NCI-H82 treated with DMSO at 0.1 percent for 48 hours (cell line): ENCODE measurements around the gene GOLGA1.

Source experiments
- DNase-seq: peaks from one replicate; lab custom pipeline; 2025; ENCODE audit not compliant: unreplicated experiment; lab: John Stamatoyannopoulos, UW

The GOLGA1 gene

DNA sequence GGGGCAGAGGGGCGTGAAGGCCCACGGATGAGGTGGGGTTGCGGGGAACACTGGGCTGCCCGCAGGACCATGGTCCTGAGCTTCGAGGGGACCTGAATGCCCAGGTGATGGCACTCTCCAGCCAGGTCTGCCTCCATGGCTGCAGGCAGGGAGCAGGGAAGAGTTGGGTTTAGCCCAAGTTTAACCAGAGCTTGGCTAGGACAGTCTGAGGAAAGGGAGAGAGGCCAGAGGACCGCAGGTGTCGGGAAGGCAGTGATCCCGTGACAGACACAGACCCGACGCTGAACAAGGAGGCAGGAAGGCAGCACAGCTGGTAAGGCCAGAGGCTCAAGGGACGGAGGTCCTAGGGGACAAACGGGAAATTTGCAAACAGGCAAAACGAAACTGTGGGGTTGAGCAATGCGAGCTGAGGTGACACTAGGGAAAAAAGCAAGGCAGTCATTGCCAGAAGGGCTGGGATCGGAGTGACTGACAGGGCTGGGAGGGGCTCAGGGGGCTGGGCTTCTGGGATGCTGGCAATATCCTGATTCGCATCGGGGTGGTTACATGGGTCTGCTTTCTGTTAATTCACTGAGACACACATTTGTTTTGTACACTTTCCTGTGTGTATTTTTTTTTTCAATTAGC lies 53.9 kb downstream of the GOLGA1 start:
- DNase-seq = no peak

DNA sequence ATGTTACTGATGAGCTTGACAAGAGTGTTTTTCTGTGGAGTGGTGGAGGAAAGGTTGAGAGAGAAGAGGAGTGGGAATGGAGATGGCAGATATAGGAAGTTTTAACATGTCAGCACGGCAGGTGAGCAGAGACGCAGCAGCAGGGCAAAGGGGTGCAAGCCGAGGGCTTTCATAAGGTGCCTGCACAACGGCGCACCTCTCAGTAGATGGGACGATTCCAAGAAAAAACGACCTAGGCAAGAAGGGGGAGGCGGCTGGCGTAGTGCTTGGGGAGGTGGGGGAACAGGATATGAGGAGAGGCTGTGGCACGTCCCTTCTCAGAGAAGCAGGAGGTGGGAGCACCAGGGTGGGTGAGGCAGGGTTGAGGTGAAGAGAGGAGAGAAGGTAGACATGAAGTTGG lies 54.4 kb downstream of the GOLGA1 start:
- no peak for DNase-seq

DNA sequence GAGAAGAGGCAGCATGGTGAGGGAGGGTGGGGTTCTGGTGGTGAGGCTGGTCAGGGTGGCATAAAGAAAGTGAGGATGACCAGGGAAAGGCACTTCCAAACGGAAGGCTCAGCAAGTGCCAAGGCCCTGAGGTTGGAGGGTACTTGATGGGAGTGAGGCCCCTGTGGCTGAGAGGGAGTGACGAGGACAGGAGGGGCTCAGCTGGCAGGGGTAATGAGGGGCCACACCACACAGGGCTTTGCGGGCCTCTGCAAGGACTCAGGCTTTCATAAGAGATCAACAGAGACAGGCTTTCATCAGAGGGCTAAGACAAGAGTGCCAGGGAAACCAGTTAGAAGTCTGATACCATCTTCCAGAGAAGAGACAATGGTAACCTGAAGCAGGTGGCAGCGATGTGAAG lies 55.3 kb downstream of the GOLGA1 start:
- no peak for DNase-seq

GRCh38 chr9:124884376-124884775 lies 56.5 kb downstream of the GOLGA1 start:
- no peak for DNase-seq

- no peak for DNase-seq
Measured at GRCh38 chr9:124882231-124882630, 58.7 kb downstream of the GOLGA1 start.

DNA sequence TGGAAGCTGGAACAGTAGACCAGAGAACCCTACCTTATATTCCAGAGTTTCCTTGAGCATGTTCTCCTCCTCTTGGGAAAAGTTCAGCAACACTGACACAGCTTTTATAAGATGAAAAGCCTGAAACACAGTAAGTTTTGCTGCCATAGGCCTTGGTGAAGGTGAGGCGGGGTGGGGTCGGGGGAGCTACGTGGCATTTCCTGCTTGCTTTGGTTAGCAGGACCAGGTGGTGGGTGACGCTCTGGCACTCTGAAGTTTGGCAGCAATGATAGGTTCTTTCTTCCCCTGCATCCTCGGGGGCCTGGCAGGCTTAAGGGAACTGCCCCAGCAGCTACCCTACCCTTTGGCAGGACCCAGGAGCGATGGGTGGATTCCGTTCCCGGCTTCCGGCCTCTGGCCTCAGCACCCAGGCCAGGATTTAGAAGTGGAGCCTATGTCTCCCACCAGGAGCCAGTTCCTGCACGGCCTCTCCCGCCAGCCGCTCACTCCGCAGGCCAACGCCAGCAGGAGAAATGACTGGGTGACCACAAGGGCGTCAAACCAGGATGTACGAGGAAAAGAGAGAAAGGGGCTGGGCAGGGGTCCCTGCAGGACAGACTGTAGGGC lies 59.6 kb downstream of the GOLGA1 start:
- DNase-seq = no peak

DNA sequence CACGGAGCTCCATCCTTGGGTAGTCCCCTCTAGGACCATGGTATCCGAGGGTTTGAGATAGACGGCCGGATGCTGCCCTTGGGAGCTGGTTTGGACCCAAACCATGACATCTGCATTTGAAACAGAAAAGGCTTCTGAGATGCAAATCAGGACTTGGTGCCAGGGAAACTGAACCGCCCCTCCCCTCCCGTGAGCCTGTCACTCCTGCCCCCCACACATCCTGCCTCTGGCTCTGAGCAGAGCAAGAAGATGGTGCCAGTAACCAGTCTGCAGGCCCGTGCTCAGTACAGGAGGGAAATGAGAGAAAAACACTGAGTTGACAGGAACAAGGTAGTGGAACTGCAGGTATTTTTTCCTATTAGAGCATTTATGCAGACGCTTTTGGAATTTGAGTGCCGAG lies 60.4 kb downstream of the GOLGA1 start:
- no peak for DNase-seq

- DNase-seq = no peak
Measured at GRCh38 chr9:124879226-124879625, 61.7 kb downstream of the GOLGA1 start.

- no peak for DNase-seq
Measured at GRCh38 chr9:124878518-124878917, 62.4 kb downstream of the GOLGA1 start.

DNA sequence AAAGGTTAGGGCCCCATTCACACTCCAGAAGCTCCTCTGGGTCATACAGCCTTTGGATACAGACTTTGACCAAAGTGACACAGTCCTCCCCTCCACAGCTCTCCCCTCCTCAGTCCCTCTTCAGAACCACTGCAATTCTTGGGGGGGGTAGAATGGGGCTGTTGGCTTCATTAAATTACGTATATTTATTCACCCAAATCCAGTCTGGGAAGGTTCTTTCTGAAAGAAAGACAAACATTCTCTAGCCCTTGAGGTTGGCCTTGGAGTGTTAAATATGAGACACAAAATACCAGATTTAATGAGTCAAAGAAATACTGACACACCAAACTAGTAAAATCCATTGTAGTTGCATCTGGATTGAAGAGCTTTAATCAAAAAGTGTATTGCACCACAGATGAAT lies 62.9 kb downstream of the GOLGA1 start:
- DNase-seq = no peak

DNA sequence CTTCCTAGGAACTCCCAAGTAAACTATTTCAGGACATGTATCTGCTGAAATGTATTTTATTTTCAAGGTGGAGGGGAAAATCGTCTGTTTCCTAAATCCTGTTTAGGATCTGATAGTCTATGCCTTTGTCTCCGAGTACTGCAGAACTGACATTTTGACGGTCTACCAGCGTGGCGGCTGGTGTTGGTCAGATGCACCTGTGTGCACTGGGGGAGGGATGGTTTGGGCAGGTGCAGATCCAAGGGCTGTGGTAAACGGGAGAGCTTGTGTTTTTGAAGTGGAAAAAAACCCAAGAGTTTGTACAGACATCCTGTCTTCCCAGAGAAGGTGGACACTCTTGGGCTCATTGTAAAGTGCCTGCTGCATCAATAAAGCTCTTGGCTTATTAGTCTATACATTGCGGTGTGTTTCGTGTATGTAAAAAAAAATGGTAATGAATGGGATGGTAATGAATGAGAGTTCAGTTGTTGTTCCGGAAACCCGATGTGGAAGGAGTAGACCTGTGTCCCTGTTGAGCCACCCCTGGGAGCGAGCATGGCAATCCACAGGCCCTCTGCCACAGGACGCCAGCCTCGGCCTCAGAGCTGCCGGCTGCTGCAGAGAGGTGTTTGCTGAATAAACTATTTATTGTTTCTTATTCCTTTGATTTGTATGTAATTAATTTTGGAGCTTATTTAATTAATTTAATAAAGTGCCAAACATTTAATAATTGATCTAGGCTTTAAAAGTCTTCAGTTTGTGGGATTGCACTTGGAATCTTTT lies 63.7 kb downstream of the GOLGA1 start:
- no peak for DNase-seq

DNA sequence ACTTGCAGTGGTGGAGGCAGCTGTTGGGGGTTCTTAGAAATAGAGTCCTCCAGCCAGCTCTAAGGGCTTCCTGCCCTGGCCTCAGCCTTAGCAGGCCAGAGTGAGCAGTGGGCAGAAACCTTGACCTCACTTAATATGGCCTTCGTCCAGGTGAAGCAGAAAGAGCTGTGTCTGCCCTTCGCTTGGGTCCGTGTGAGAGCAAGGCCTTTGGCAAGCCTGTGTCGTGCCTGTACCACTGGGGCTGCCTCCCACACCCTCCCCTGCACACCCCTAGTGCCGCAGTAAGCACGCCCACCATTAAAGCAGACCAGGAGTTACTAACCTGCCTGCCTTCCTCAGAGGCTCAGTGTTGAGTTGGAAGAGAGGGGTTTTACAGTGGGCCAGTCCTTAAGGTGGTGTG lies 65.4 kb downstream of the GOLGA1 start:
- DNase-seq = no peak

GRCh38 chr9:124873664-124874063 lies 67.2 kb downstream of the GOLGA1 start:
- no peak for DNase-seq

- DNase-seq = no peak
Measured at GRCh38 chr9:124871156-124871561, 69.7 kb downstream of the GOLGA1 start.

GRCh38 chr9:124870723-124871122 lies 70.2 kb downstream of the GOLGA1 start:
- no peak for DNase-seq

GRCh38 chr9:124869986-124870560 lies 70.8 kb downstream of the GOLGA1 start:
- DNase-seq = no peak

GRCh38 chr9:124869466-124869985 lies 71.4 kb downstream of the GOLGA1 start:
- no peak for DNase-seq

GRCh38 chr9:124868511-124869465 lies 72.1 kb downstream of the GOLGA1 start:
- peak; percentile 28 for DNase-seq

- no peak for DNase-seq
Measured at GRCh38 chr9:124863371-124863871, 77.5 kb downstream of the GOLGA1 start.
